ENCODE data around the gene WDPCP.
"Not testable (repeated sequence)": the region's sequence is repeated elsewhere in the genome, so short reads cannot be mapped to it uniquely, and the experiment has no call there.

GRCh38 chr2:63623763-63624162 is 35.5 kb upstream of the WDPCP start:
- not testable (repeated sequence) for TF ChIP-seq ZNF274 (IDR thresholded peaks at IDR 0.05; ENCODE audit: low read depth, low read length); YY1 (IDR thresholded peaks at IDR 0.05; ENCODE audit: insufficient read depth, insufficient read length)
